ENCODE measurements around the gene GMDS. TPM values are rescaled to one million over a fixed set of nuclear protein-coding genes. Genes with fewer than 3 reads are reported as not detected.

The GMDS gene
- total RNA-seq, 1 experiment from 2014 or later, result 35.0 TPM

DNA sequence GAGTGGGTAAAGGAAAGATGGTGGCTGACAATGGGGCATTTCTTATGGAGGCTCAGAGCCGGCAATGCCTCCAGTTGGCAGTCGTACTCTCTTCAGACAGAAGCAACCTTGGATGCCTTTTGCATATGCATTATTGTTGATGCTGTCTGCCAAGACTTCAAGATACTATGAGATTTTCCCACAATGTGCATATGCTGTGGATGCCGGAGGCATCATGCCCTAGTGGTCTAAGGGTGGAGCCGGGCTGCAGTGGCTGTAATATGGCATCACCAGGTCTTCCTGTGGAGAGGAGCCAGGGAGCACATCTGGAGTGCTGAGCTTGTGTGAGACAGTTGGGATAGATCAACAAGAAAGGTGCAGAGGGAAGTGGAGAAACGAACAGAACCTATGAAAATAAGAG, 530.8 kb downstream of the GMDS start (continued):
- no peak for TF ChIP-seq ARID4B (CRISPR knock-in tag; IDR thresholded peaks at IDR 0.05; ENCODE audit: borderline replicate concordance)
- TF ChIP-seq HMGA2 (CRISPR knock-in tag; IDR thresholded peaks at IDR 0.05), result no peak

- H3K27ac Mint-ChIP-seq, result no peak overlapping the region
- peaks cover 3% of the 10 kb centered on the region for H3K4me1 Mint-ChIP-seq
- H3K9me3 Mint-ChIP-seq, result no peaks in the 10 kb centered on the region
- ATAC-seq (no peak), DNase-seq (ENCODE audit: low spot score) (no peak)
- H3K4me3 Mint-ChIP-seq, result no peak overlapping the region
- no peaks in the 10 kb centered on the region for H3K36me3 Mint-ChIP-seq
- H3K27me3 Mint-ChIP-seq (ENCODE audit: low read depth), result no peaks in the 10 kb centered on the region
- POLR2A ChIA-PET, result no interaction called here
- CTCF ChIA-PET, result no interaction called here
- TF ChIP-seq ZNF416 (CRISPR knock-in tag; IDR thresholded peaks at IDR 0.05), result no peak
- TF ChIP-seq ARID4B (CRISPR knock-in tag; IDR thresholded peaks at IDR 0.05; ENCODE audit: borderline replicate concordance), result no peak
- no peak for TF ChIP-seq FOXP1 (CRISPR knock-in tag; IDR thresholded peaks at IDR 0.05; ENCODE audit: borderline replicate concordance)
- TF ChIP-seq ZNF138 (CRISPR knock-in tag; conservative IDR thresholded peaks at IDR 0.05), result no peak
- no peak for TF ChIP-seq CTCF (IDR thresholded peaks at IDR 0.05)
- TF ChIP-seq E2F5 (CRISPR knock-in tag; IDR thresholded peaks at IDR 0.05), result no peak
- TF ChIP-seq NR2C2 (CRISPR knock-in tag; IDR thresholded peaks at IDR 0.05), result no peak
- no peak for TF ChIP-seq ZNF423 (CRISPR knock-in tag; IDR thresholded peaks at IDR 0.05)
These were observed 532.3 kb downstream of the GMDS start for GRCh38 chr6:1713016-1713600.

DNA sequence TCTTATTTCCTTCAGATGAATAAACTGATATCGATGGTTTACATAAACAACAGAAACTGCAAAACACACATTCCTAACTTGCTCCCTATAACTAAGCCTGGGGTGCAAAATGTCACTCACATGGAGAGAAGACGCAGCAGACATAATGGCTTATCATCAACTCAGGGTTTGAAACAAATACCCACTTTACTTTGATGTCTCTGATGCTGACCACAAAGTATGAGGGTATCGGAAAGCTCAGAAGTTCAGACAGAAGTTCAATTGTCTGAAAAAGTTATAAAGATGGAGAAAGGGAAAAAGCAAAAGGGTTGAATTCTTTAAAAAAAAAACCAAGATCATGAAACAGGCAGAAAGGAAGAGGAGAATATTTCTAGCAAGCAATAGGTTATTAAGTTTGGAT, 533.0 kb downstream of the GMDS start:
- Mint-ChIP-seq H3K9me3 (no peaks in the 10 kb centered on the region), H3K4me3 (no peak overlapping the region), H3K27me3 (ENCODE audit: low read depth) (no peaks in the 10 kb centered on the region), H3K4me1 (peaks cover 6% of the 10 kb centered on the region), H3K36me3 (no peaks in the 10 kb centered on the region), H3K27ac (no peak overlapping the region)
- ATAC-seq (no peak), DNase-seq (ENCODE audit: low spot score) (no peak)
- CTCF ChIA-PET, result no interaction called here
- POLR2A ChIA-PET, result no interaction called here
- TF ChIP-seq CDX4 (CRISPR knock-in tag; IDR thresholded peaks at IDR 0.05; ENCODE audit: borderline replicate concordance) (no peak), ZNF532 (CRISPR knock-in tag; IDR thresholded peaks at IDR 0.05; ENCODE audit: borderline replicate concordance) (no peak)

Measured in WTC11 (cell line).